Panc1 (cell line): ENCODE data around the gene XIST. TPM values are rescaled to one million over a fixed set of nuclear protein-coding genes. Genes with fewer than 3 reads are reported as not detected.

ENCODE experiments used
- ATAC-seq: fragments of 200-7000 bp; cut with Tn5 transposase; 2 replicates; pipeline ENCODE4 v1.9.1; 2020; ENCODE audit warnings: mild to moderate bottlenecking, moderate library complexity
- BruUV-seq: library from RNA; stranded (reverse); fragments of 400-500 nt; replicated peaks from 2 replicates; lab custom pipeline; 2021; lab: Mats Ljungman, UMichigan
- CTCF ChIA-PET: fragments of 300-600 bp; sonication (Branson Sonifier 250); formaldehyde crosslinking; loops from one replicate; lab custom pipeline; 2022; ENCODE audit warnings: antibody characterized with exemption; lab: Charles Lee
- POLR2A ChIA-PET: fragments of 300-600 bp; sonication (Branson Sonifier 250); formaldehyde crosslinking; loops from one replicate; lab custom pipeline; 2022; ENCODE audit warnings: antibody characterized with exemption; lab: Charles Lee
- DNase-seq: peaks from one replicate; pipeline ENCODE4 v3.0.0-alpha.2; 2010; ENCODE audit warnings: low read depth, low spot score
- H3K27ac ChIP-seq: 2 replicates; pipeline ENCODE4 v1.5.1; 2011; ENCODE audit warnings: mild to moderate bottlenecking, low read length, inconsistent platforms
- H3K27me3 ChIP-seq: fragments of 200-500 bp; sonication (Bioruptor generic); 2 replicates; pipeline ENCODE4 v1.6.0; 2014; ENCODE audit warnings: low read length, inconsistent platforms; ENCODE audit not compliant: control insufficient read depth, insufficient read depth
- H3K36me3 ChIP-seq: fragments of 200-500 bp; sonication (Bioruptor generic); 2 replicates; pipeline ENCODE4 v1.5.1; 2014; ENCODE audit warnings: inconsistent platforms, mild to moderate bottlenecking, low read length, moderate library complexity; ENCODE audit not compliant: control insufficient read depth, insufficient read depth
- H3K4me1 ChIP-seq: 2 replicates; pipeline ENCODE4 v1.5.1; 2011; ENCODE audit warnings: inconsistent platforms, mild to moderate bottlenecking, low read length, moderate library complexity; ENCODE audit not compliant: control insufficient read depth, insufficient read depth
- H3K4me3 ChIP-seq, 2 experiments: 2 replicates each; pipeline ENCODE4 v1.5.1; 2011 to 2012; ENCODE audit warnings: low read depth in 2 of 2, low read length in 2 of 2, mild to moderate bottlenecking in 2 of 2, inconsistent platforms in 1 of 2, moderate library complexity in 1 of 2
- H3K9me3 ChIP-seq: fragments of 200-500 bp; sonication (Bioruptor generic); 2 replicates; pipeline ENCODE4 v1.5.1; 2014; ENCODE audit warnings: low read depth, mild to moderate bottlenecking, inconsistent platforms, low read length, moderate library complexity; ENCODE audit not compliant: control insufficient read depth, insufficient read depth
- CTCF ChIP-seq: fragments of 450-650 bp; IDR thresholded peaks from 2 replicates; pipeline ENCODE4 v1.5.1; 2017; ENCODE audit warnings: mild to moderate bottlenecking
- POLR2AphosphoS5 ChIP-seq: IDR thresholded peaks from 2 replicates; pipeline ENCODE4 v1.6.1; 2012; ENCODE audit warnings: mild to moderate bottlenecking, low read depth, low read length, moderate library complexity
- REST ChIP-seq, 2 experiments: IDR thresholded peaks; 2 replicates each; pipeline ENCODE4 v1.6.1; 2011 to 2012; ENCODE audit warnings: low read depth in 2 of 2, control low read depth in 1 of 2, low read length in 1 of 2, mild to moderate bottlenecking in 1 of 2, moderate library complexity in 1 of 2; ENCODE audit not compliant: insufficient read depth in 1 of 2
- SIN3A ChIP-seq: IDR thresholded peaks from 2 replicates; pipeline ENCODE4 v1.6.1; 2012; ENCODE audit warnings: low read depth, mild to moderate bottlenecking, low read length, moderate library complexity, borderline replicate concordance; ENCODE audit not compliant: insufficient read depth
- TCF7L2 ChIP-seq: IDR thresholded peaks from 2 replicates; pipeline ENCODE4 v1.6.1; 2011; ENCODE audit warnings: mild to moderate bottlenecking, low read depth, low read length, inconsistent platforms
- in situ Hi-C: cut with HindIII; loops from 2 replicates; pipeline ENCODE4 v1.10.0; 2016; ENCODE audit warnings: low sequenced_read_pairs, low pct_unique_long_range_greater_than_20kb
- intact Hi-C: fragments of 100-400 bp; cut with micrococcal nuclease; formaldehyde crosslinking; loops from one replicate; pipeline ENCODE4 v1.10.0; 2022; ENCODE audit not compliant: unreplicated experiment
- total RNA-seq: library from RNA; stranded (reverse); gene quantifications from one replicate; pipeline ENCODE4 v1.2.1, GENCODE V29; 2021; ENCODE audit not compliant: unreplicated experiment

Gene XIST
- total RNA-seq, 1 experiment from 2014 or later: 0.64 TPM

- POLR2A ChIA-PET: no interaction called here
- H3K27ac ChIP-seq: no peak overlapping the region
- DNase-seq (no peak), ATAC-seq (no peak)
- in situ Hi-C loops (no loop called here), intact Hi-C loops (no loop called here)
- H3K4me1 ChIP-seq: no peaks in the 10 kb centered on the region
- CTCF ChIA-PET: no interaction called here
- no peaks in the 10 kb centered on the region for H3K27me3 ChIP-seq
- no peaks in the 10 kb centered on the region for H3K36me3 ChIP-seq
- BruUV-seq: no TSS peak
- no peaks in the 10 kb centered on the region for H3K9me3 ChIP-seq
- H3K4me3 ChIP-seq: no peak overlapping the region
- no peak for TF ChIP-seq CTCF
- no peak for TF ChIP-seq TCF7L2
- TF ChIP-seq POLR2AphosphoS5: no peak
- TF ChIP-seq REST (IDR thresholded peaks at IDR 0.05; ENCODE audit: insufficient read depth in 1 of 2, low read depth in 2 of 2, low read length in 1 of 2): no peak
- TF ChIP-seq SIN3A: no peak
Measured at GRCh38 chrX:73868916-73869315, 16.4 kb upstream of the XIST start.

GRCh38 chrX:73867144-73867543, 14.6 kb upstream of the XIST start:
- no peak for TF ChIP-seq CTCF
- TF ChIP-seq REST (IDR thresholded peaks at IDR 0.05; ENCODE audit: insufficient read depth in 1 of 2, low read depth in 2 of 2, low read length in 1 of 2): no peak
- TF ChIP-seq TCF7L2: no peak
- no peak for TF ChIP-seq POLR2AphosphoS5
- TF ChIP-seq SIN3A: no peak
- no peak for DNase-seq
- in situ Hi-C loops (no loop called here), intact Hi-C loops (no loop called here)
- H3K27ac ChIP-seq: no peak overlapping the region
- CTCF ChIA-PET: no interaction called here
- H3K9me3 ChIP-seq: no peaks in the 10 kb centered on the region
- ATAC-seq: no peak
- no peaks in the 10 kb centered on the region for H3K36me3 ChIP-seq
- POLR2A ChIA-PET: no interaction called here
- H3K4me3 ChIP-seq: no peak overlapping the region
- no peaks in the 10 kb centered on the region for H3K4me1 ChIP-seq
- no TSS peak for BruUV-seq
- no peaks in the 10 kb centered on the region for H3K27me3 ChIP-seq
